Kidney glomerular epithelial cell (primary cell): ENCODE results near the gene TRMU.

Source experiments
- DNase-seq: peaks from one replicate; lab custom pipeline; 2025; lab: John Stamatoyannopoulos, UW

TRMU gene, protein sequence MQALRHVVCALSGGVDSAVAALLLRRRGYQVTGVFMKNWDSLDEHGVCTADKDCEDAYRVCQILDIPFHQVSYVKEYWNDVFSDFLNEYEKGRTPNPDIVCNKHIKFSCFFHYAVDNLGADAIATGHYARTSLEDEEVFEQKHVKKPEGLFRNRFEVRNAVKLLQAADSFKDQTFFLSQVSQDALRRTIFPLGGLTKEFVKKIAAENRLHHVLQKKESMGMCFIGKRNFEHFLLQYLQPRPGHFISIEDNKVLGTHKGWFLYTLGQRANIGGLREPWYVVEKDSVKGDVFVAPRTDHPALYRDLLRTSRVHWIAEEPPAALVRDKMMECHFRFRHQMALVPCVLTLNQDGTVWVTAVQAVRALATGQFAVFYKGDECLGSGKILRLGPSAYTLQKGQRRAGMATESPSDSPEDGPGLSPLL

DNA sequence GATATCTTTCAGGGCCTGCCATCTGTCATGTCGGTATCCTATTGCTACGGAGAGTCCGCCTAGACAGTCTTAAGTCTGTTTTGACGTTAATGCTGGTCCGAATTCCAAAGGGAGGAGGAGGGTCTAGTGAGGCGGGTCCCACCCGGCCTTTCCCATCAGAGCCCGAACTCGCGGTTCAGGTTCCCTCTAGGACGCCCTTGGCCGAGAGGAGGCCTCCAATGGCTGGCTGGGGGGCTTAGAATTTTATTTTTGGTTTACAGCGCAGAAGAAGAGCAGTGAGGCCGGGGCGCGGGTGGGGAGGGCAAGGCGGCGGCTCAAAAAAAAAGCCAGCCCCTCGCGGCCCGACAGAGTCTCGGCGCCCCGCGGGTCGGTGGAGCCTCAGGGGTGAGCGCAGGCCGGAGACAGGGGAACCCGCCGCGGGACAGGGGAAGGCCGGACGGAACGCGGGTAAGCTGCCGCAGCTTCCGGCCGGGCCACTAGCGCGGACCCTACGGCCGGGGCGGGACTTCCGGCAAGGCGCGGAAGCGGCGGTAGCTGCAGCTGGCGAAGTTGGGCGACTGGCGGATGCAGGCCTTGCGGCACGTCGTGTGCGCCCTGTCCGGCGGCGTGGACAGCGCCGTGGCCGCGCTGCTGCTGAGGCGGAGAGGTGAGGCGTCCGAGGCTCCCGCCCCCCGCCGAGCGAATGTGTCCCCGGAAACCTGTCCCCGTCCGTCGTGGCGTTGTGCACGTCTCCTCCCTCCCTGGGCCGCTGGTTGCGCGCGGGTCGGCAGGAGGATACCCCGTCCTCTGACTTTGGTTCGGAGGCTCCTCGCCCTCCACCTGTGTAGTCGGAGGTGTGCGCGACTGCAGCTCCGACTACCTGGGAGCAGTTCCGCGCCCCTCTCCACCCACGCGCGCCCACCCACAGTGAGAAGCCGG, at the start of gene TRMU:
Gene TRMU, plus strand, starts transcription at position 514 of the 918 bp plus-strand sequence. Its CDS starts 51 bp downstream, at position 565.
- DNase-seq, result peak; percentile 50

DNA sequence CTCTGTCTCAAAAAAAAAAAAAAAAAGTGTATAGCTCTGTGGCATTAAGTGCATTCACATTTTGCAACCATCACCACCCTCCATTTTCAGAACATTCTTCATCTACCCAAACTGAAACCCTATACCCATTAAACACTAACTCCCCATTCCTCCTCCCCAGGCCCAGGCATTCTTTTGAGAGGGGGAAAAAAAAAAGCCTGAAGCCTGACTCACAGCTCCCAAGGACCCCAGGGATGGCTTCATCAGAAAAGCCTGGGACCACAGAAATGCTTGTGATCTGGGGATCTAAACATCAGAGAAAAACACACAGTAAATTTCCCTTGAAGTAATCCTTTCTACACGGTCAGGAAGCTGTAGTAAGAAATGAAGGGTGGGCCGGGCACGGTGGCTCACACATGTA, 49.5 kb upstream of the TRMU start:
- DNase-seq, result no peak

DNA sequence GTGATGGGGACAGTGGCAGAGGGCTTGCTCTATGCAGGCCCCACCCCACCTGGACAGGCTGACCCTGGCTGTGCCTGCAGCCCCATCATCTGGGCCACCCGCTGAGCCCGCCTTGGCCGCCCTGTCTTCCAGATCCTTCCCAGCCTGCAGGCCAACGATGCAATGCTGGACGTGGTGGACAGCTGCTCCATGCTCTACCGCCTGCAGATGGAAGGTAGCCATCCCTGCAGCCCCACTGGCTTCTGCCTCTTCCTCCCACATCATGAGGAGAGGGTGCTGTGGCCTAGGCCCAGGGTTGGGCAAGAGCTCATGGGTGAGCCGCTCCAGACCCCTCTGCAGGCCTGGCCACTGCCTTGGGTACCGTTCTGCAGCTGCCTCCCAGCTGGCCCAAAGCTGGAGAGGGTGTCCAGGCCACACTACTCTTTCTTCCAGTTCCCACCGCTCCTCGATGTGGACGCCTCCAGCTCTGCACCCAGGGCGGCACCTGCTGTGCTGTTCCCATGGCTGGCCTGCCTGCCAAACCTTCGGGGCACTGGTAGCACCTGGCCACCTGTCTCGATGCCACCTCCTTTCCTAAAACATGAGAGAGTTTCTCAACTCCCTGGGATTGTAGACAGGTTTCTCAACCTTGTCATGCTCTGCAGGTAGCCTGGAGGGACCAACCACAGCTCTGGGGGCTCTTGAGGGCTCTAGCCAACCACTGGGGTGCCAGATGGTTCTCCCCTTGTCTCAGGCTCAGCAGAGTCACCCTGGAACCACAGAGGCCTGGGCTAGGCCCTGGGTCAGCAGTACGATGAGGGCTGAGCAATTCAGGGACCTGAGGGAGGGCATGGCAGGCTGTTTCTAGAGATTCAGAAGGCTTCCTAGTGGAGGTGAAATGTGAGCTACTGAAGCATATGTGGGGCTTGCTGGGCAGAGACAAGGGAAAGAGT, 48.3 kb upstream of the TRMU start:
- DNase-seq, result no peak

DNA sequence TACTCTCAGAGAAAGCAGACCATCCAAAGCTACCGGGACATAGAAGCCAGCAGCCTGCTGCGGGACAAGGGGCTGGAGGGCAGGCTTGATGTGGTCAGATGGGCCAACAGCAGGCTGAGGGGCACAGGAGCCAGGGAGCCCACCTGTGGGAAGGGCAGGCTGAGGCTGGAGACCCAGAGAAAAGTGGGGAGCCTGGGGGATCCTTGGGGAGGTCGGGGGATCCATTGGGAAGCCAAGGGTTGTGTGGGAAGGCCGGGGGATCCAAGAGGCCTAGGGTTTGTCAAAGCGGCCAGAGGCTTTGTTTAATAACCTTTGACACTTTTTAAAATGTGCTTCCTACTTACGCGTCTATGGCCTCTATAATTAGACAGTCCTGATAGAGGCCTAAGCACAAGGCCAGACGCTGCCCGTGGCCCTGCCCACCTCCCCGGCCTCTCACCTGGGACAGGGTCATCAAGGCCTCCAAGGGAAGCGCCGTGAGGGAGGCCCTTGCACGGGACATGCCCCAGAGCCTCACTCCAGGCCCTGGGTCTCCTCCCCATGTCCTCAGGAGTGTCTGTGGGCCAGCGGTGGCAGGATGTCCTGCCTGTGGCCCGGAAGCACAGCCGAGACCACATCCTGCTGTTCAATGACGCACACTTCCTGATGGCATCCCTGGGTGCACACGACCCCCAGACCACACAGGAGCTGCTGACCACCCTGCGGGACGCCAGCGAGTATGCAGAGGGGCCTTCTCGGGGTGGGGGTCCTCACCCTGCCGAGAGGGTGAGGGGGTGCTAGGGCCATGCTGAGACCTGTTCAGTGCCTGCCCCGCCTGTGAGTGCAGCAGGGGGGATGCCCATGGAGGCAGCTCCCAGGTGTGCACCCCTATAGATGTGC, 47.4 kb upstream of the TRMU start:
- DNase-seq, result no peak

DNA sequence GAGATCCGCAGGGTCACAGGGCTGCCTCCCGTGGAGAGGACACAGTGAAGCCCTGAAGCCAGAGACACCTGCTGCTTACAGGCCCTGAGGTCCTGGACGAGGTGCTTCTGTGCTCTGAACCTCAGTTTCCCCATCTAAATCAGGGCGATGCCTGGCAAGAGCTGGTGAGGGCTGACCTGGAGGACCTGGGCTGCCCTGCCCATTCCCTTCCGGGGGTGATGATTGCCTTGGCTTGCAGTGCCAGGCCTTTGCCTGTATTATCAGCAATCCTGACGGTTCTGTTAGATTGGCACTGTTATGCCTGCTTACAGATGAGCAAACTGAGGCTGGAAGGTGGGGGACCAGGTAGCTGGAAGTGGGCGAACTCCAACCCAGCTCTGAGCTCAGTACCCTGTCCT, 46.7 kb upstream of the TRMU start:
- DNase-seq, result no peak

DNA sequence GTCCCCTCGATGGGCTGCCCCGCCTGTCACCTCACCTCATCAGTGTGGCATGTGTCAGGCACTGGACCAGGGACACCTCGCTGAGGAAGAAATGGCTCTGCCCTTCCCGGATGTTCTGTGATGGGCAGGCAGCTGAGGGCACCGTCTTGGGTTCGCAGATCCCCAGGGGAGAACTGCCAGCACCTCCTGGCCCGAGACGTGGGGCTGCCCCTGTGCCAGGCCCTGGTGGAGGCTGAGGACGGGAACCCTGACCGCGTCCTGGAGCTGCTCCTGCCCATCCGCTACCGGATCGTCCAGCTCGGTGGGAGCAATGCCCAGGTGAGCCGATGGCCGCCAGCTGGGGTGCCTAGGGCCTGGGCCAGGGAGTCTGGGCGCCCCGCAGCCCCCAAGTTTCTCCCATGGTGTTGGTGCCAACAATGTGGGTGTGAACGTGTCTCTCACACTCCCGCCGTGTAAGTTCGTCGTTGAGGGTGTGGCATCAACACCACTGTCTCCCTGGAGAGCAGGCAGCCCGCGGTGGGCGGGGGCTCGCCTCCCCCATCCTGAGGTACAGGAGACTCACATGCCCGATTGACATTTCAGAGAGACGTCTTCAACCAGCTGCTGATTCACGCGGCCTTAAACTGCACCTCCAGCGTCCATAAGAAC, 46.1 kb upstream of the TRMU start:
- DNase-seq, result no peak

DNA sequence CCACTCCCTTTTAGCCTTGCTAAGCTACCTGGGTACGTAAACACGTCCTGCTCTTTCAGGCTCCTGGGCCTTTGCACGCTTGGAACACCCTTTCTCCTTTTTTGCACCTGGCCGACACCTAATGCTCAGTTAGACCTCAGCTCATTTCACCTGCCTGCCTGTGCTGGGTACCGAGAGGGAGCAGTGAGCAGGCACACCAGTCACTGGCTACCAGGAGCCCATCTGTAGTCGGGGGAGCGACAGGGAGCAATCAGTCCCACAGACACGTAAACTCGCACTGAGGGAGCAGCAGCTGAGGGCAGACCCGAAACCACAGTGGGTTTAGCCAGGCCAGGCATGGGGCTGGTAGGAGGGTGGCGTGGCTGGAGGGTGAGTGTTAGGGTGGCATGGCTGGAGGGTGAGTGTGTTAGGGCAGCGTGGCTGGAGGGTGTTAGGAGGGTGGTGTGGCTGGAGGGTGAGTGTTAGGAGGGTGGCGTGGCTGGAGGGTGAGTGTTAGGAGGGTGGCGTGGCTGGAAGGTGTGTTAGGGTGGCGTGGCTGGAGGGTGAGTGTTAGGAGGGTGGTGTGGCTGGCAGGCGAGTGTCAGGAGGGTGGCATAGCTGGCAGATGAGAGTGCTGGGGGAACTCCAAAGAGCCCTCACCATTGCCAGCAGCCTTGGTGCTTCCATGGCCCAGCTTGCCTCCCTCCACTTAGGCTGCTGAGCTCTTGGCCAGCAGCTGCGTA, 45.2 kb upstream of the TRMU start:
- DNase-seq, result no peak

DNA sequence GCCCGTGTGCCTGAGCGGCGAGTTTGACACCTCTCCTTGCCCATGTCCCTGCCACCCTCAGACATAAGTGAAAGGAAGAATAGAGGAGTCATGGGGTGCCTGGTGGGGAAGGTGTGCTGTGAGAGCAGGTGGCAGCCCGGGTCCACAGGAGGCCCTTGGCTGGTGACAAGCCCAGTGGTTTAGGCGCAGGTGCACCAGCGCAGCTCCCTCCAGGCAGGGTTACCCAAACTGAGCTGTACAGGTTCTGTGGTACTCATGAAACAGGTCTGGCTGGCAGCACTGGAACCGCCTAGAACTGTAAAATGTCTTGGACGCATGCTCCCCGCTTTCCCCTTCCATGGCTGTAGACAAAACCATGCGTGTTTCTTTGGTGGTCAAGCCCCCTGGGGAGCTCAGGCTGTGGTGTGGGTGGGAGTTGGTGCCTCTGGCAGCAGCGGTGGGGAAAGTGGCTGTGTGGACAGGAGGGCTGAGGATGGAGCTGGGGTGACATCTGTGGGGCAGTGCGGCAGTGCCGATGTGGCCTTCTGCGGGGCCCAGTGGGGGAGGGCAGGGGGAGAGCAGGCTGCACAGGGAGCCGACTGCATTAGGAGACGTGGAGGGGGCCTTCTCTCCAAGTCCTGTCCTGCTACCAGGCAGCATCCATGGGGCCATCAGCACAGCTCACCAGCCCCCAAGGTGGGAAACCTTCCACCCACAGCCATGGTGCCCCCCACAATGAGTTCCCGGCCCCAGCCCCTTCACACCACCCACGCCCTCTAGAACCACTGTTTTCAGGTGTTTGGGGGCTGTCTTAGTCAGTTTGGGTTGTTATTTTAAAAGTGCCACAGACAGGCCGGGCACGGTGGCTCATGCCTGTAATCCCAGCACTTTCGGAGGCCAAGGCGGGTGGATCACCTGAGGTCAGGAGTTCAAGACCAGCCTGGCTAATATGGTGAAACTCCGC, 44.4 kb upstream of the TRMU start:
- DNase-seq, result no peak

DNA sequence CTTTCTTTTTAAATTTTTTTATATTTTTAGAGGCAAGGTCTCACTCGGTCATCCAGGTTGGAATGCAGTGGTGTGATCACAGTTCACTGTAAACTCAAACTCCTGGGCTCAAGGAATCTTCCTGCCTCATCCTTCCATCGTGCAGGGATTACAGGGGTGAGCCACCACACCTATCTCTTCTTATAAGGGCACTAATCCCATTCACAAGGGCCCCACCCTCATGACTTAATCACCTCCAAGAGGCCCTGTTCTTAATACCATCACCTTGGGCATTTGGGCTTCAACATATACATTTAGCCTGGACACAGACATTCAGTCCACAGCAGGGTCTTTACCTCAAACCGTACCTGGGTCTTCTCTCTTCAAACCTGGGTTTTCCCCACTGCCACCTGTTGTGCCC, 43.3 kb upstream of the TRMU start:
- no peak for DNase-seq

DNA sequence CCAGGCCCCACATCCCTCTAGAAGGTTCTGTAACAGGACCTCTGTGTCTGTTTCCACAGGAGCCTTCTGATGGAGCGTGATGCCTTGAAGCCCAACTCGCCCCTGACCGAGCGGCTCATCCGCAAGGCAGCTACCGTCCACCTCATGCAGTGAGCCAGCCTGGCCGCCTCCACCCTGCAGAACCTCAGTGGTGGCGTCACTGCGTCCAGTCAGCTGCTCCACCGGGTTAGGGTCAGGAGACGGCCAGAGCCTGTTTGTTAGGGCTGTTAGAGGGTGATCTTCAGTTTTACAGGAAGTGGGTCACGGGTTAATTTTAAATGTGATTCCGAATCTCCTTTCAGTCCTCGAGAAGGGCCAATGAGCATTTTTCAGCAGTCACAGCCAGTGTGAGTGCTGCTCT, 42.8 kb upstream of the TRMU start:
- DNase-seq, result no peak

DNA sequence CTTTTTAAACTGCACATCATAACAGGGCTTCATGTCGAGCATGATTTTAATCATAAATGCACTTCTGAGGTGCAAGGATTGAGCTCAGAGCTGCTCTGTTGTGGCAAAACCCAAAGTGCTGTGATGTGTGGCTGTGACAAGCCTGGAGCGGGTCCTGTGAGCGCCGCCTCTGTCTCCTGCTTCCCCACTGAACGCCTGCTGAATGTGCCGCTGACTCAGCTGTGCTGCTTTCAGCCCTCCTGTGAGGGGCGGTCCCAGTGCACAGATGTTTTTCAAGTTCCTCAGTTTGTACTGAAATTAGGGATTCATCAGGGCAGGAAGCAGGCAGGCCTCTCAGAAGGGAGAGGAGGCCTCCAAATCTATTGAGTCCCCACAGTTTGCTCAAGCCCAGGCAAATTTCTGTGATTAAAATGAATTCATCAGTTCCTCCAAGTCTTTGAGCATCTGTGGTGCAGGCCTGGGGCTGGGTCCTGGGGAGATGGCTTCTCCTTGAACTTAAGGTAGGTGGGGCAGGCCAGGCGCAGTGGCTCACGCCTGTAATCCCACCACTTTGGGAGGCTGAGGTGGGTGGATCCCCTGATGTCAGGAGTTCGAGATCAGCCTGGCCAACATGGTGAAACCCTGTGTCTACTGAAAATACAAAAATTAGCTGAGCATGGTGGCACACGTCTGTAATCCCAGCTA, 41.8 kb upstream of the TRMU start:
- DNase-seq, result no peak

DNA sequence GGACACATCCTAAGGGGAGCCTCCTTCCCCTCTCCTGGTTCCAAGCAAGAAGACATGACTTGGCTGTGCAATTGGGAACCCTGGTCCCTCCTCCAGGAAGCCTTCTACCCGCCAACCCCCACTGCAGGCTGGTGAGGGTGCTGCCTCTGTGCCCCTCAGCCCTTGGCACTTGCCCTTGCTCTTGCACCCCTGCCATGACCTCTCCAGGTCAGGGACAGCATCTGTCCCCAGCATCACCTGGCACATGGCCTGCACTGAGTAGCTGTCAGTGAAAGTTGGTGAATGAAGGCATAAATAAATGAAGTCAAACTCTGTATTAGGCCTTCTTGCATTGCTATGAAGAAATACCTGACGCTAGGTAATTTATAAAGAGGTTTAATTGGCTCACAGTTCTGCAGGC, 40.7 kb upstream of the TRMU start:
- no peak for DNase-seq

DNA sequence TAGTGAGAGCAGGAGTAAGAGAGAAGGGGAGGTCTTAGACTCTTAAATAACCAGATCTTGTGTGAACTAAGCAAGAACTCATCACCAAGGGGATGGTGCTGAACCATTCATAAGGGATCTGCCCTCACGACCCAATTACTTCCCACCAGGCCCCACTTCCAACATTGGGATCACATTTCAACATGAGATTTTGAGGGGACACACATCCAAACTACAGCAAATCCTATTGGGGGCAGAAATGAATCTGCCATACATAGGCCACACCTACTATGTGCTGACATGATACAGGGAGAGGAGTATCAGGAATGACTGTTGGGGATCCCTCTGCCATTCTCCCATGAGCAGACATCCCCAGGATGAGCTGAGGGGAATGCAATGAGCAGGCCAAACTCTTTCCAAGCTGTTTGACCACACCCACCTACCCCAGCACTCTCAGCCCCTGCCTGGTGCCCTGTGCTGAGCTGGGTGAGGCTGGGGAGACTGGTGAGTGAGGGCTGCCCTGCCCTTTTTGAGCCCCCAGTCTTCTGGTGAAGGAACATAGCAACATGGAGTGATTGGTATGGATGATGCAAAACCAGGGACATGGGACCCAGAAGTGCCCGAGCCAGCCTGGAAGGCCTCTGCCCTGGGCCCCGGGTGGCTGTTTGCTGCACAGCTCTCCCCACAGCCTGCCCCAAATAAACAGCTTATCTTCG, 40.1 kb upstream of the TRMU start:
- DNase-seq, result no peak

DNA sequence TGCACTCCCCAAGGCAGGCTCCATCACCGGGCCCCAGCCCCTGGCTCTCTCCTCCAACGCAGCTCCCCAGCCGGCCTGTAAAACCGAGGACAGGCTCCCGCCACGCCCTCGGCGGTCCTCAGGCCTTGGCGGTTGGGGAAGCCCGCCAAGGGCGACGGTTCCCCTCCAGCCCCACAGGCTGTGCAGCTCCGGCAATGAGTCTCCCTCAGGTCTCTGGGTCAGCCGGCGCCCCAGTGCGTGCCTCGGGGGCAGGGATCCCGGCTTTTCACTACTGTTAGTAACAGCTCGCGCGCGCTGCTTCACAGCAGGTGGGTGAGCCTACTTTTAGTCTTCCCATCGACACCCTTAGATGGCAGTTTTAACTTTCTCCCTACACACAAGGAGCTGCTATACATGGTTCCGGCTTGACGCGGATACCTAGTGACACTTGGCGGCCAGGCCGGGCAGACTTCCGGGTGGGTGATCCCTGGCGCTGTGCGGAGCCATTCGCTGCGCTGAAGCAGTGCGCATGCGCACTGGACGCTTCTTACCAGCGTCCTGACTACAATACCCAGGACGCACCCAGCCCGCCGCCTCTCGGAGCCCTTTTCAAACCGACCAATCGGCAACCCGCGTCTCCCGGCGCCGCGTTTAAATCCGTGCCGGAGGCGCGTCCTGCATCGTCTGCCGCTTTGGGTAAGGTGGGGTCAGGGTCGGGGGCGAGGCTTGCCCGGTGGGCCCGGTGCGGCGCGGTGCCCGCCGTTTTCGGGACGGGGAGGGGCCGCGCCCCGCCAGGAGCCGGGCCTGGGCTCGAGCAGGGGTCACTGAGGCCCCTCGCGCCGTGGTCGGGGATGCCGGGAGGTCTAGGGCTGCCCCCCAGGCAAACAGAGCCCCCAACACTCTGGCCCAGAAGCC, 39.0 kb upstream of the TRMU start, which contains the start of gene GTSE1:
Gene GTSE1, plus strand, starts transcription at position 614 of the 894 bp plus-strand sequence. CDS start 531 bp downstream, outside the sequence.
- peak; percentile 91 for DNase-seq

DNA sequence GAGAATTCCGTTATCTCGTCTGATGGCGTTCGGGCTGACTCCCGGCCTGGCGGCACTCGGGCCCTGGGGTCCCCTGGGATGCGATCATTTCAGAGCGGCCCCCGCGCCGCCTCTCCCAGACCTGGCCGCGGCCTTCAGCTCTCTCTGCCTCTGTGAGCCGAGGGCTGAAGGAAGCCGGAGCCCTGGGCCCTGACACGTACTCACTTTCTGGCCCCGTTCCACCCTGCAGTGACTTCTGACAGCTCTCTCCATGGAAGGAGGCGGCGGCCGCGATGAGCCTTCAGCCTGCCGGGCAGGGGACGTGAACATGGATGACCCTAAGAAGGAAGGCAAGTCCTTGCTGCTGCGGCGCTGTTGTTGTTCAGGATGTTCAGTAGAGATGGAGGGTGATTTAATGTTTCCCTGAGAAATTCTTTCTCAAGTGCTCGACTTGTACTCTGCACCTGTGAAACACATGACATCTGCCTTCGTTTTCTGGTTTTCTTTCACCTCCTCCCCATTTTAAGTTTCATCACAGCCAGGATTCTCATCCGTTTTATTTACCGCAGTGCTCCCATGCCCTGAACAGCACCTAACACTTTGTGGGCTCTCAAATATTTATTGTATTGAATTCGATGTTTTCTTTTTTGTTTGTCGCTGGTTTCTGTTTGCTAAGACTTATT, 38.2 kb upstream of the TRMU start:
- DNase-seq, result no peak

DNA sequence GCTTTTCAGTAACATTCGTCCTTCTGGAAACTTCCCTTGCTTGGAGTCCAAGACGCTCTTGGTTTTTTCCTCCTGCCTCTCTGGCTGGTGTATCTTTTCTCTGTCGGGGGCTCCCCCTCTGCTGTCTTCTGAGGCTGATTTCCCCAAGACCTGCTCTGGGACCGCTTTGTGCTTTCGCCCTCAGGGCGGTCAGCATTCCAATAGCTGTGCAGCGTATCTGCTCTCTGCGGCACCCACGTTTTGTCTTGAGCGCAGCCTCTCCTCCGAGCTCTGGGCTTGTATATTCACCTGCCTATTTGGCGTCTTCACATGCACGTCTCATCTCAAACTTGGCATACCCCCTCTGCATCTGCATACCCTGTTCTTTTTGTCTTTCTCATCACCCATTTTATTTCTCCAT, 36.4 kb upstream of the TRMU start:
- no peak for DNase-seq
